HG03432 (cell line): ENCODE data around the gene ACTBL2.
"Not testable (repeated sequence)": the region's sequence is repeated elsewhere in the genome, so short reads cannot be mapped to it uniquely, and the experiment has no call there.

Source experiments
- ATAC-seq: cut with Tn5 transposase; IDR thresholded peaks from one replicate; pipeline ENCODE4 v1.9.1; 2021; ENCODE audit warnings: mild to moderate bottlenecking, moderate library complexity; ENCODE audit not compliant: unreplicated experiment

The ACTBL2 gene

DNA sequence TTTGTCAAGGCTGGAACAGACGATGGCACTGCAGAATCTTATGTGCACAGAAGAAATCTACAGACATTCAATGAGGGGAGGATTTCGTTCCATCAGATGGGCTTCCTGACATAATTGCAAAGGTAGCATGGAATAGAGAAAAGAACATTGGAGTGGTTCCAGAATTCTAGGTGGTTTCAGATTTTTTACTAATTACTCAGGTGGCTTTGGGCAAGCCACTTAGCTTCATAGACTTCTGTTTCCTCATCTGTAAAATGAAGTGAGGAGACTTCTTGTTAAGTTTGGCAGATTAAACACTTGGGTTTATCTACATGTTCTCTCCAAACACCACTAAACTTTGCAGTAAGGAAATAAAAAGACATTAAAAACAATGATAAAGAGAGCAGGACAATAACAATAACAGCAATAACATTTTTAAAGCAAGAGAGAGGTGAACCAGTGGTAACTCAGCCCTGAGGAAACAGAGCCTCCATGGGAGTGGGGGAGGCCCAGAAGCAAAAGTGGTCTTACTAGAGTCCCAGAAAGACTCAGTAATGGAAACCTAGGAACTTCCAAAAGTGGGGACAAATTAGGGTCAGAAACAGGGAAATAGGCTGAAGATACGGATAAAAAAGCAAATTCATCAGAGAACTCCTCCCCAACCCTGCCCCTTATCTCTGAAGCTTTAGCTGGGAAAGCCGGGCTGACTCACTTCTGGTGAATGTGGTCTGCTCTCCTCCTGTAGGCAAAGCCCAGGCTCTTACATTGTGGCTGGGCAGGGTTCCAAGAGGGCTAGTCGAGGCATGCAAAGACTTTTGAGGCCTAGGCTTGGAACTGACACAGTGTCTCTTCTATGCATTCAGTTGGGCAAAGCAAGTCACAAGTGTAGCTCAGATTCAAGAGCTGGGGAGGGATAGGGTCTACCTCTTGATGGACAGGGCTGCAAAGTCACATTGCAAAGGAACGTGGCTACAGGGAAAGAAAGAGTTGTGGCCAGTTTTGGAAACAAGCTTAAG lies 11.8 kb upstream of the ACTBL2 start:
- peak; percentile 61 for ATAC-seq

DNA sequence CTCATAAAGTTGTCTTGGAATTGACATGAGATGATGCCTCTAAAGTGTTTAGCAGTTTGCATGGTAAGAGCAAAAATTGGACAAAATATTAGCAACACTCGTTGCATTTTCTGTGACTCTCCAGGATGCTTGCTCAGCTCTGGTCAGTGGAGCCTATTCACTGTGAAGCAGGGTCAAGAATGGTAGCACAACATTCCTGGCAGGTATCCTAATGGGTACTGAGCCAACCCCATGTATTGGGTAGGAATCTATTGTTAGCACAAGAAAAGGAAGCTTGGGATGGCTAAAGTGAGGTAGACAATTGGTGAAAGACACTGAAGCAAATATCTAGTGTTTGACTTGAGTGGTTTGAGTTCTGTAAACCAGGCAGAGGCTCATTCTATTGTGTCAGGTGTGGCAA lies 10.4 kb upstream of the ACTBL2 start:
- no peak for ATAC-seq

DNA sequence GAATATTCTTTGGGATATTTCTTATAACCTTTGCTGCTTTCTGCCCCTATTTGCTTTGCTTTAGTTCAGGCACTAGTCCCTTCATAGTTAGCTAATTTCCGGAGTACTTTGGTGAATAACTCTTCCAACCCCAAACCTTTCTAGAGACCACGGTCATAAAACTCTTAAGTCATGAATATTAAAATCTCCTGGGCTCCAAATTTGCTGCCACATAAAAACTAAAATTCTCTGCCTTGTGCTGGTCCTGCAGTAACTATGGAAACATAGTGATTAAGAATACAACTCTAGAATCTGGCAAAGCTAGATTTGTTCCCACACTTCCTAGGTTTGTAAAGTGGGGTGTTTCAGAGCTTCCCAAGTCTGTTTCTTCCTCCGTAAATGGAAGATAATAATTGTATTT lies 10.0 kb upstream of the ACTBL2 start:
- no peak for ATAC-seq

DNA sequence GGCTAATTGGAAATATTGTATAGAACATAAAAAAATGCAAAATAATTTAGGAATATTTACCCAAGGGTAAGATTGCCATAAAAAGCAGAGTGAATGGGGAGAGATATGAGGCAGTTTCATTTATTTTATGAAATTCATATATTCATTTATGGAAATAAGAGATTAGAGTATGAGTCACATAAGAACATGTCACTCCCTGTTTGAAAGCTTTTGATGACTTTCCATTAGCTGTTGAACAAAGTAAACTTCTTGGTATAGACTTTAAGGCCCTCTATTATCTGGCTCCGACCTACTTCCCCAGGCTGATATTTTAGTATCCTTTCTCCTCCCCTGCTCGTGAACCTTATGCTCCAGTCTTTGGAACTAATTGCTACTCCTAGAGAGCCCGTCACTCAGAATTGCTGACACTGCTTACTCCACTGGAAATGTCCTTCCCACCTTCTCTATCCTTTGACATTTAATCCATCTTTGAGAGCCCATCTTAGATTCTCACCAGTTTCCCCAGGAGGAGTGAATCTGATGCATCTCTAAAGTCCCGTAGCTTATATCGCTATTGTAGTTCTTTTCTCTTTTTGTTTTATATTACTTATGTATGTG lies 8.9 kb upstream of the ACTBL2 start:
- no peak for ATAC-seq

GRCh38 chr5:57488215-57488955 lies 5.8 kb upstream of the ACTBL2 start:
- ATAC-seq: peak; percentile 91

- ATAC-seq: no peak
Measured at GRCh38 chr5:57486027-57486602, 3.5 kb upstream of the ACTBL2 start.

GRCh38 chr5:57478826-57479225 lies 3.8 kb downstream of the ACTBL2 start:
- no peak for ATAC-seq

GRCh38 chr5:57476601-57477056 lies 6.0 kb downstream of the ACTBL2 start:
- no peak for ATAC-seq

DNA sequence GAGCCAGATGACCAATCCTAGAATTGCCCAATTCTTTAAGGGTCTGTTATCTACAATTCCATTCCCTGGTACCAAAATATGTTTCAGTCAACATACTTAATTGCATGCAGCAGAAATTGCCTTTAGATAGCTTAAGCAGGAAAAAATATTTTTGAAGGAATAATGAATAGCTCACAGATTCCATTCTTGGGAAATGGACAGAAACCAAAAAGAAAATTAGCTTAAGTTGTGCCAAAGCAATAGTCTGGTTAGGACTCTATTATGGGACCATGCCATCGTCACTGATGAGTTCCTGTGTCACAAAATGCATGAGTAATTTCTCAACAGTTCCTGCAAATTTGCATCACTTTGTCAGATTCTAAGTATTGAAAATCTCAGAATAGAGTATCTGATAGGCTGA lies 12.3 kb downstream of the ACTBL2 start:
- no peak for ATAC-seq

GRCh38 chr5:57468481-57469163 lies 14.0 kb downstream of the ACTBL2 start:
- ATAC-seq: no peak

DNA sequence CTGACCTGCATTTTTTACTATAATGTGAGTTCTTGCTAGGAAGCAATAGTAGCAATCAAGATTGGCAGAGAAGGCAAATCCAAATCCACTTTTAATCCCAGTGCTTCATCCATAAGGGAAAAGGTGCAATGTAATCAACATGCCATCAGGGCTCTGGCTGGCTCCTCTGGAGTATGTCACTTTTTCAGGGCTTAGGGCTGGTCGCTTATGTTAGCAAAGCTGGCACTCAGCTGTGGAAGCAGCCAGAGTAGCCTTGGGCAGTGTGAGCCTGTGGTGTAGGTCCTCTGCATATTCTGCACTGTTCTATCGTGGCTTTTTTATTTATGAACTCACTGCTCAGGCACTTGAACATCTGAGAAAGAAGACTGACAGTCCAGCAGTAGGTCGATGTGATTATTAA lies 16.1 kb downstream of the ACTBL2 start:
- ATAC-seq: no peak

DNA sequence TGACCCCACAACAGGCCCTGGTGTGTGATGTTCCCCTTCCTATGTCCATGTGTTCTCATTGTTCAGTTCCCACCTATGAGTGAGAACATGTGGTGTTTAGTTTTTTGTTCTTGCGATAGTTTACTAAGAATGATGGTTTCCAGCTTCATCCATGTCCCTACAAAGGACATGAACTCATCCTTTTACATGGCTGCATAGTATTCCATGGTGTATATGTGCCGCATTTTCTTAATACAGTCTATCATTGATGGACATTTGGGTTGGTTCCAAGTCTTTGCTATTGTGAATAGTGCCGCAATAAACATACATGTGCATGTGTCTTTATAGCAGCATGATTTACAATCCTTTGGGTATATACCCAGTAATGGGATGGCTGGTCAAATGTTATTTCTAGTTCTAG lies 22.6 kb downstream of the ACTBL2 start:
- ATAC-seq: not testable (repeated sequence)

DNA sequence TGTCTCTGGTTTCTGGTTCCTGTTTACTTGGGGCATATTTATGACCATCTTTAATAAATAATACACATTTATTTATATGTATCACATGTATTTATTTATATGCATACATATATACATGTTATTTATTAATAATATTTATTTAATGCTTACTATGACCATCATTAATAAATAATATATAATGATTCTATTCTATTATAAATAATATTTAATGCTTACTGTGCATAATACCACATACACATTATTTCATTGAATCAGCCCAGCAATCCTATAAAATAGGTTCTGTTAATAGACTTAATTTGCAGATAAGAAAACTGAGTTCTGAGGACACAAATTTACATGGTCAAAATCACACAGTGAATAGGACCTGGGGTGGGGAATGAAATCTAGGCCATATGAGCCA lies 24.2 kb downstream of the ACTBL2 start:
- ATAC-seq: no peak

DNA sequence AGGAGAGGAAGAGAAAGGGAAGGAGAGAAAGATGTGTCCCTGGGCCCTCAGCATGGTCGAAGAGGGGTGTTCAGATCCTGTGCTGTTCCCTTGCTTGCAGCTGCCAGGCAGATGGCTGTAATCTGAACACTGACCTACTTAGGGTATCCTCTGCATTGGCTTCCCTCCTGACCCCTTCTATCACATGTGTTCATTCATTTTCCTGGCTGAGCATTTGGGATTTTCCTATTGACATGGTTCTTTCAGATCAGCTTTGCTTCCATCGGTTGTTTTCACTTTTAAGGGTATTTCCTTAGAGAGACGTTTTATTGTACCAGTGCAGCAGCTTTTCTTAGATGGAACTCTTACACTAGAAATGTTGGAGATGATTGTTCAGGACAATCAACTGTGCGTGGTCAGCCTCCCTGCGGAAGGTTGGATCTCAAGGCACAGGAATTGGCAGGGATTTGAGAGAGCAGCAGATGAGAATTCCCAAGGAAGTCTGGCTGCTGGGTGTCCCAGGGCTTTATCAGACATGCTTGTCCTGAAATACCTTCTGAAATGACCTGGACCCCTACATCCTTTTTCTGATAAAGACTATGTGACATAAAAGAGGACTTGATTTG lies 26.0 kb downstream of the ACTBL2 start:
- no peak for ATAC-seq

DNA sequence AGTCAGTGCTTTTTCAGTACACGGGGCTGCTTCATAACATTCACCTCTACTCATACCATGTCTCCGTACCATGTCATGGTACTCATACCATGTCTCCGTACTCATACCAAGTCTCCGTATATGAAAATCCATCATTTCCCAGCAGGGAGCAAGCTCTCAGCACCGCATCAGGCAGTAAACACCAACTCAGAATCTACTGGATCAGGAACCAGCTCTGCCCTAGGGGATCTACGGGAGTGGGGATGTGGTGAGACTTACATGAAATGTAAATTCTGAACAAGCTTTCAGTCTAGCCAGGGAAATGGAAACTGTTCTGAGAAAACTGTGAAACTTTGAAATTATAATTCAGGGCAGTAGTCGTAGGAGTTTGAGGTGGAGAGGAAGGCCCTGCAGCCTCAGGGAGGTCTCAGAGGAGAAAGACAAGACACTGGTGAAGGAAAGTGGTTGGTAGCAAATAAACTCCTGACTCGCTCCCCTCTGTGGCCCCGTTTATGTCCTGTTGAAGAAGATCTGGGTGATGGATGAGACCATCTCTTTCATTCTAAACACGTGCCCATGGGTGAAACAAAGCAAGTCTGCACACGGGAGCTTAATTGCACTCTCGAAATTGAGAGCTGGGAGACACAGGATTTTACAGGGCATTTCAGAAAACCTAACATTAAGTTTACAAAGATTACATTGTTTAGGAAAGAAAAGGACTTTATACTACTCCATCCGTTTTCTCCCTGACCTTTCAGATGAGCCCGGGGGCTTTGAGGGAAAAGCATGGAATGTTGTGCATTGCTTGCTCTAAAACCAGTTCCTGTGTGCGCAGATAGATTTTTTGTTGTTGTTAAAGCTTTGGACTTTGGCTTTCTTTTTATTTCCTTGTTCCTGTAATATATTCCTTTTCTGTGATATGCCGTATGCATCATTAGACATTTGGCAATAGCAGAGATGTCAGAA lies 26.8 kb downstream of the ACTBL2 start:
- no peak for ATAC-seq

GRCh38 chr5:57454896-57455295 lies 27.7 kb downstream of the ACTBL2 start:
- no peak for ATAC-seq

DNA sequence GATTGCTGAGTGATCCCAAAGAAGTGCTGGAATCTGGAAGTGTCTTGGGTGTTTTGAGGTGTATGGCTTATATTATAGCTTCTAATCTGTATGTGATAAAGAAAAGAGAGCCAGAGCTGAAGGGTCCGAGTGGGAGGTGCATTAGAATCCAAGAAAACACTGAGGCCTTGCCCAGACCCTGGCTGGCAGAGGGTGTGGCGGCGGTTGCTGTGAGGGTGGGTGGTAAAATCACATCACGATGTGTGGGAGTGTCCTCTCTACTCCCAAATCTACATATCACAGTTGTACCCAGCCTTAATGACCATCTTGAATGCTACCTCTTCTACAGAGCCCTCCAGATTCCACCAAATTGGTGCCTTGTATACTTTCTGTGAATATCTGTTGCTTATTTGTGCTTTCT lies 28.9 kb downstream of the ACTBL2 start:
- ATAC-seq: no peak

- no peak for ATAC-seq
Measured at GRCh38 chr5:57452885-57453284, 29.7 kb downstream of the ACTBL2 start.
